ENCODE results near the gene IRF7.

IRF7 gene

DNA sequence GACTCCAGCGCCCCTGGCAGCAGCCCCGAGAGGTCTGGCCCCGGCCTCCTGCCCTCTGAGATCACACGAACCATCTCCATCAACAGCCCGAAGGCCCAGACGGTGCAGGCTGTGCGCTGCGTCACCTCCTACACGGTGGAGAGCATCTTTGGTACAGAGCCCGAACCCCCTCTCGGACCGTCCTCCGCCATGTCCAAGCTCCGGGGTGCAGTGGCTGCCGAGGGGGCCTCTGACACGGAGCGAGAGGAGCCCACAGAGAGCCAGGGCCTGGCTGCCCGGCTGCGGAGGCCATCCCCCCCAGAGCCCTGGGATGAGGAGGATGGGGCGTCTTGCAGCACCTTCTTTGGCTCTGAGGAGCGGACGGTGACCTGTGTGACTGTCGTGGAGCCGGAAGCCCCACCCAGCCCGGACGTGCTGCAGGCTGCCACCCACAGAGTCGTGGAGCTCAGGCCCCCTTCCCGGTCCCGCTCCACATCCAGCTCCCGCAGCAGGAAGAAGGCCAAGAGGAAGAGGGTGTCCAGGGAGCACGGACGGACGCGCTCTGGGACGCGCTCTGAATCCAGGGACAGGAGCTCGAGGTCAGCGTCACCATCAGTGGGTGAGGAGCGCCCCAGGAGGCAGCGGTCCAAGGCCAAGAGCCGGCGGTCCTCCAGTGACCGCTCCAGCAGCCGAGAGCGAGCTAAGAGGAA is 7.6 kb downstream of the IRF7 start:
- DNase-seq (ENCODE audit: low read depth in 2 of 2) = no peak

DNA sequence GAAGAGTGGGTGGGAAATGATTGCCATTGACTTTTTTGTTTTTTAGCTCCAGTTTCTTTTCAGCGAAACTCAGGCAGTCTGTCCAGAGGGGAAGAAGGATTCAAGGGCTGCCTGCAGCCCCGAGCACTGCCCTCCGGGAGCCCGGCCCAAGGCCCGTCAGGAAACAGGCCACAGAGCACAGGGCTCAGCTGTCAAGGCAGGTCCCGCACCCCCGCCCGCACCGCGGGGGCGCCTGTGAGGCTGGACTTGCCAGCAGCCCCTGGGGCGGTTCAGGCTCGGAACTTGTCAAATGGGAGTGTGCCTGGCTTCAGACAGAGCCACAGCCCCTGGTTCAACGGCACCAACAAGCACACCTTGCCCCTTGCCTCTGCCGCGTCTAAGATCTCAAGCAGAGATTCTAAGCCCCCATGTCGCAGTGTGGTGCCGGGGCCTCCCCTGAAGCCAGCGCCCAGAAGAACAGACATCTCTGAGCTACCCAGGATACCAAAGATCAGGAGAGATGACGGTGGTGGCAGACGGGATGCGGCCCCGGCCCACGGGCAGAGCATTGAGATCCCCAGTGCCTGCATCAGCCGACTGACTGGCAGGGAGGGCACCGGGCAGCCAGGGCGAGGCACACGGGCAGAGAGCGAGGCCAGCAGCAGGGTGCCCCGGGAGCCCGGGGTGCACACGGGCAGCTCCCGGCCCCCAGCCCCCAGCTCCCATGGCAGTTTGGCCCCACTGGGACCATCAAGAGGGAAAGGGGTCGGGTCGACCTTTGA is 8.6 kb downstream of the IRF7 start:
- DNase-seq (ENCODE audit: low read depth in 2 of 2) = no peak

DNA sequence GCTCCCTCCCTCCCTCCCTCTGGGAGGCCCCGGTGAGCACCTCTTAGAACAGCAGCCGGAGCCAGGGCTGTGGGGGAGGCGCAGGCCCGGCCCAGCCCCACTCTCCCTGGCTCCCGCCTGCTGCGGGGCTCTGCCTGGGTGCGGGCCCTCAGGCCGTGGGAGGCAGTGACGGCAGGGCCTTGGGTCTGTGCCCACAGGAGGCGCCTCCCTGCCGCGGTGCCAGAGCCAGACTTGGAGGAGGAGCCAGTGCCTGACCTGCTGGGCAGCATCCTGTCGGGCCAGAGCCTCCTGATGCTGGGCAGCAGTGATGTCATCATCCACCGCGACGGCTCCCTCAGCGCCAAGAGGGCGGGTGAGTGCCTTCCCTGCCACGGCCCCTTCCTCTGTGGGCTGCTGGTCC is 9.5 kb downstream of the IRF7 start:
- no peak for DNase-seq (ENCODE audit: low read depth in 2 of 2)

DNA sequence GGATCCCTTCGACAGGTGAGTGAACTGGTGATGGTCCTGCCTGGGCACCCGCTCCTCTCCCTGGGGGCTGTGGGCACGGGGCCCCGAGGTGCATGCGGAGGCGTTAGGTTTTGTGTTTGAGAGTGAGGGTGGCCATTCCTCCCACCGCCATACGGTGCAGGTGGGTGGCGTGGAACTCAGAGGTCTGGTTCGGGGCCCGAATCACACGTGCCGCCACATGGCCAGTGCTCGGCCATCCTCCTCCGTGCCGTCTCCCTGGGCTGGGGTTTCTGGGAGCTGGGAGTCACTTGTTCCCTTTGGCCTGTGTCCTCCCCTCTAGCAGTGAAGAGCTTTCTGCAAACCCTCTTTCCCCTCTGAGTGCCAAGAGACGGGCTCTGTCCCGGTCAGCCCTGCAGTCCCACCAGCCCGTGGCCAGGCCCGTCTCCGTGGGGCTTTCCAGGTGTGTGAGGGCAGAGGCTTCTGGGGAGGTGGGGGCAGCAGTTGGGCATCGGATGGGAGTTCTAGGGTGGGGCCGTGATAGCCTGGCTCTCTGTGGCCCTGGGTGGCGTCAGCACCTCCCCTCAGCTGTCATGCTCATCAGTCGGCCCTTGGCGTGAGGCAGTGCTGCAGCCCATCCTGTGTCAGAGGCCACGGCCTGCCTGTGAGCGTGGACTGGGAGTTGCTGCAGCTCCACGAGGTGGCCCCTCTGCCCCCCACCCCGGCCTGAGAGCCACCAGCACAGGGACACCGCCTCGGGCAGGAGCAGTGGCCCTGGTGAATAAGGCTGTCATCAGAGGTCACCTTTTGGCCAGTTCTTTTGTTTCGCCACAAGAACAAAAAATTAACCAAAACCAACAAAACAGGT is 10.2 kb downstream of the IRF7 start:
- DNase-seq (ENCODE audit: low read depth in 2 of 2) = no peak

DNA sequence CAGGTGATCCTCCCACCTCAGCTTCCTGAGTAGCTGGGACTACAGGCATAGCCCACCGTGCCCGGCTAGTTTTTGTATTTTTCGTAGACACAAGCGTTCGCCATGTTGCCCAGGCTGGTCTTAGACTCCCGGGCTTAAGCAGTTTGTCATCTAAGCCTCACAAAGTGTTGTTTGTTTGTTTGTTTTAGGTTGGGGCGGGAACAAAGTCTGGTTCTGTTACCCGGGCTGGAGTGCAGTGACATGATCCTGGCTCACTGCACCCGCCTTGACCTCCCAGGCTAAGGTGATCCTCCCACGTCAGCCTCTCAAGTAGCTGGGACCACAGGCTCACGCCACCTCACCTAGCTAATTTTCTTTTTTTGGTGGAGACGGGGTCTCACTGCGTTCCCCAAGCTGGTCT is 12.6 kb downstream of the IRF7 start:
- DNase-seq (ENCODE audit: low read depth in 2 of 2) = no peak

DNA sequence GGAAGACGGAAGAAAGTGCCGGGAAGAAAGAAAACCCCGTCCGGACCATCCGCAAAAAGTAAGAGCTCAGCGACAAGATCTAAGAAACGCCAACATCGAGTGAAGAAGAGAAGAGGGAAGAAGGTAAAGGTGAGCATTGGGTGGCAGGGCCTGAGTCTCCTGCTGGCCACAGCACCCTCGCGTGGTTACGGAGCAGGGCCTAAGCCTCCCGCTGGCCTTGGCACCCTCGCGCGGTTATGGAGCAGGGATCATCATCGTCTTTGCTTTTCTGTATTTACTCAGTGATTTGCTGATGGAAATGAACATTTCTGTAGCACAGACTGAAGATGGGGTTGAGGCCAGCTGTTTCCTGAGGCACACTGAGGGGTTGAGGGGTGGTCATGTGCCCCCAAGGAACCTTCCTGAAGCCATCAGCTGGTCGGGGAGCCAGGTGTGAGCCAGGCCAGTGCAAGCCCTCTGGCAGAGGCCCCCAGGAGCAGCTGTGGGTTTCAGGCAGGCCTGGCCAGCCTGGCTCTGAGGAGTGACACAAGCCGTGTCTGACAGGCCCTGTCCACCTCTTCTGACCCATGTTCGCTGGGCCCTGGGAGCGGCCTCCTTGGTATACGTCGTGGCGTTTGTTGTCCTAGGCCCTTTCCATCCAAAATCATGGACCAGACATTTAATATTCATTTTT is 14.0 kb downstream of the IRF7 start:
- DNase-seq (ENCODE audit: low read depth in 2 of 2) = no peak

DNA sequence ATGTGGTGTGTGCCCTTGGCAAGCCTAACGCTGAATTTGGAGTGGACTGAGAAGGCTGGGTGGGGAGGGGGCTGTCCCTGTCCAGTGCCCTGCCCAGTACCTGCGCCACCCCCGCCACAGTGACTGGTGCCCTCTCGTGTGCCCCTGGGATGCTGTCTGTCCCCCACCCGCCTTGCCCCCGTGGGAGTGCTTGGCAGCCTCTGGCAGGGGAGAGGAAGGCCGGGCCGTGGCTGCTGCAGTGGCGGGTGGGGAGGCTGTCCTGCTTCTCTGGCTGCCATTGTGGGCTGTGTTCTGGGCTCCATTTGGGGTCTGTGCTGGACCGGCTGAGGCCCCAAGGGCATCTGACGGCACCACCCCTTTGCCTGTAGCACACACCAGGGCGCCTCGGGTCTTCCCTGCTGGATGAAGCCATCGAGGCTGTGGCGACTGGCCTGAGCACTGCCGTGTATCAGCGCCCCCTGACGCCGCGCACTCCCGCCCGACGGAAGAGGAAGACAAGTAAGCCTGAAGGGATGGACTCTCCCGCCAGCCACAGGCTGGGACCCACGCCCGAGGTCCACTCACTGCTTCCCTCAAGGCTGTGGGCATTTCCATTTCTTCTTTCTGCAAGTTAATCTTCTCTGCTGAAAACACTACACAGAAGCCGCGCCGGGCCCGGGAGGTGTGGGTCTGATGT is 17.6 kb downstream of the IRF7 start:
- no peak for DNase-seq (ENCODE audit: low read depth in 2 of 2)

DNA sequence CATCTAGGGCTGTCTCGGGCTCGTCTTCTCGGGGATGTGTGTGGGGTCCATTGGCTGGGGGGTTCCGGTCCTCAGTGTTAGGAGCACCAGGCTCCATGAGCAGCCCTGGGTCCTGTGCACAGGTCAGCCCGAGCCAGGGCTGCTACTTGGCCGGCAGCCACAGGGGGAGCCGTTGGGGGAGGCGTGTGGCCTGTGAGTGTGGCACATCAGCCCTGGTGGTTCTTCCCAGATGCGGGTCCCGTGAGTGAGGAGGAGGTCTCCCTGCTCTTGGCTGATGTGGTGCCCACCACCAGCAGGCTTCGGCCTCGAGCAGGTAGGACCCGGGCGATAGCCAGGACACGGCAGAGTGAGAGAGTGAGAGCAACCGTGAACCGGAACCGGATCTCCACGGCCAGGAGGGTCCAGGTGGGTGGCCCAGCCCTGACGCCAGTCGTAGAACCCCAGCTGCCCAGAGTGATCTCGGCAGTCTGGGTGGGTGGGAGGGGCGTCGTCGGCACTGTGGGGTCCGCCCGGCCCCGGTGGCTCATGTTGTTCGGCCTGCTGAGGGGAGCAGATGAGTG is 18.5 kb downstream of the IRF7 start:
- no peak for DNase-seq (ENCODE audit: low read depth in 2 of 2)

DNA sequence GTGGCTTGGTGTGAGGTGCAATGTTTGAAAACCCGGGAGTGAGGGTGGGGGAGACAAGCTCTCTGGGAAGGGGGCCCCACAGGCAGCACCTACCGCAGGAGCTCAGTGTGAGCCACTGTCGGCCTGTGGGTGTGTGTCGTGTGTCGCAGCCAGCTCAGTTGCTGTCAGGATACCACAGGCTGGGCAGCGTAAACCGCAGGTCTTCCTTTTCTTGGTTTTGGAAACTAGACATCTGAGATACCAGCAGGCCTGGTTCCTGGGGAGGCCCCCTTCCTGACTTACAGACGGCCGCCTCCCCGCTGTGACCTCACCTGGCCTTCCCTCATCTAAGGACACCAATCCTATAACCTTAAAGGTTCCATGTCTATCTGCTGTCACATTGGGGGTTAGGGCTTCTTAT is 19.4 kb downstream of the IRF7 start:
- no peak for DNase-seq (ENCODE audit: low read depth in 2 of 2)

DNA sequence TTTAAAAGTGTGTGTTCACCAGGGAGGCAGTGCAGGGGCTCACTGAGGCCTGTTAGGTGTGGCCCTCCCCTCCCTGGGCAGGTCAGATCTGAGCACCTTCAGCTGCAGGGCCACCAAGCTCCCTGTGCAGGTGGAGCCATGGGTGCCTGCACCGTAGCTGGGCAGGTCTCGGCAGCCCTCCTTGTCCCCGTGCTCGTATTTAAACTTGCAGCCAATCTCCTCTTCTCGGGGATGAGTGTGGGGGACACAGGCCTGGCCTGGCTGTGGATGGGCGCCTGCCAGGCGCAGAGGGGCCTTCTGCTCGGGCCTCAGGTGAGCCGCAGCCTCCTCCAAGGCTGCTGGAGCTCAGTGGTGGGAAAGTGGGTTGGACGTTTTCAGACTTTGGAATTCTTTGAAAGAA is 20.4 kb downstream of the IRF7 start:
- DNase-seq (ENCODE audit: low read depth in 2 of 2) = no peak

DNA sequence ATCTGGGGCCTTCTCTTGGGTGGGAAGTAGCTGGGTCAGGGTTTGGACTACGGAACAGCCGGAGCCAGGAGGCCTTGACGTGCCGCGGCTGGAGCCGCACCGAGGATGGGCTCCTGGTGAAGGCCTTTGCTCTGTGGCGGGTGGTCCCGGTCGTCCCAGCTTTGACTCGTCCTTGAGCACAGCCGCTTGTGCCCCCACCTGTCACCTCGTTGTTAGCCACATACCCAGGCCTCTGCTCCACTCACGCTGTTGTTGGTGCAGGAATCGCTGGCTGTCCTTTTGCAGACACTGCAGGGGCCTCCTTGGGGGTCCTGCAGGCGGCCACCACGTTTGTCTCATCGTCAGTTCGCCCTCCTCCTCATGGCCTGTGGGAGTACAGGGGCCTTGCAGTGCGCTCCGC is 22.4 kb downstream of the IRF7 start:
- DNase-seq (ENCODE audit: low read depth in 2 of 2) = no peak

DNA sequence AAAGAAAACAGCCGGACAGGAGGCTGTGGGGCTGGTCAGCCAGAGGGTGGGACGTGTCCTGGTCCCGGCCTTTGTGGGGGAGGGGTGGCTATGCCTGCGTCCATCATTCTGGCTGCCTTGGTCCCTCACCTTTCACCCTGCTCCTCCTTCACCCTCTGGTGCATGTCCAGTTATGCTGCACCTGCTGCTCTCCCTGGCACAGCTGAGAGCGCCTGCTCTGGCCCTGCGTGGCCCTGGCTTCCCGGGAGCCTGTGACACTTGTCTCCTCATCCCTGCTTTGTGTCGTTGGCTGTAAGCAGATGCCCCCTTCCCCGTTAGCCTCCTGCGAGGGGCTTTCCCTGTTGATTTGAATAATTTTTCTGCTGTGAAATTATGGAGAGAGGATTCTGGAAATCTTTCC is 22.8 kb downstream of the IRF7 start:
- no peak for DNase-seq (ENCODE audit: low read depth in 2 of 2)

DNA sequence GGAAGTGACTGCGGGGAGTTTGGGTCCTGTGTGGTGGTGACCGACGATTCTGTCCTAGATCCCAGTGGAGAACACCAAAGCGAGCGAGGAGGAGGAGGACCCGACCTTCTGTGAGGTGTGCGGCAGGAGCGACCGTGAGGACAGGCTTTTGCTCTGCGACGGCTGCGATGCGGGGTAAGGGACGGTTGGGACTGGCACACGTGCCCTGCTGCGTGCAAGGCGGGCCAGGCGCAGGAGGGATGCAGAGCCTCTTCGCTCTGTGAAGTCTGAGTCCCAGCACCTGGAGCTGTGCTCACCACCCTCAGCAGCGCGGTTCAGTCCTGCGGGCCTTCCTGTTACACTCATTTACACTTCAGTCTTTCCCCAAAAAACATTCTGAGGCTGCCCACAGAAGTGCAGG is 23.2 kb downstream of the IRF7 start:
- no peak for DNase-seq (ENCODE audit: low read depth in 2 of 2)

DNA sequence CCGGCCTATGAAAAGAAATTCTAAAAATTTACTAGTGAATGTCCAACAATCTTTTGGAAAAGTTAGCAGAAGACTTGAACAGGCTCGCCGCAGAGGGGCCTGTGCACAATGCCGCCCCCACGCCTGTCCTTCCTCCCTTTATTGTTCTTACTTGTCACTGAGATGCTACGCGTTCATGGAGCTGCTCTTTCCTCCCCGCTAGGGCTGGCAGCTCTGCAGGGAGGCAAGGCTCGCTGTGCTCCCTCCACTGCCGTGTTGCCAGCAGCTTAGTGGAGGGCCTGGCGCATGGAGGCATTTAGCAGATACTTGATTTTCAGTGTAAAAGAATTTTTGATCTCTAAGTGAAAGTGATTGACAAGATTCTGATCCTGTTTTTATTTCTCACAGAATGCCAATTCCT is 24.8 kb downstream of the IRF7 start:
- no peak for DNase-seq (ENCODE audit: low read depth in 2 of 2)

DNA sequence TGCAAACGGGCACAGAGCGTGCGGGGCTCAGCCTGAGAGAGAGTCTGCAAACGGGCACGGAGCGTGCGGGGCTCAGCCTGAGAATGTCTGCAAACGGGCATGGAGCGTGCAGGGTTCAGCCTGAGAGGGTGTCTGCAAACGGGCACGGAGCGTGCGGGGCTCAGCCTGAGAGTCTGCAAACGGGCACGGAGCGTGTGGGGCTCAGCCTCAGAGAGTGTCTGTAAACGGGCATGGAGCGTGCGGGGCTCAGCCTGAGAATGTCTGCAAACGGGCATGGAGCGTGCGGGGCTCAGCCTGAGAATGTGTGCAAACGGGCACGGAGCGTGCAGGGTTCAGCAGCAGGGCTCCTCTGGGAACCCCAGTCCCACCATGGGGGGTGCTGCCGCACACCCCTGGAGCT is 26.0 kb downstream of the IRF7 start:
- DNase-seq (ENCODE audit: low read depth in 2 of 2) = no peak

DNA sequence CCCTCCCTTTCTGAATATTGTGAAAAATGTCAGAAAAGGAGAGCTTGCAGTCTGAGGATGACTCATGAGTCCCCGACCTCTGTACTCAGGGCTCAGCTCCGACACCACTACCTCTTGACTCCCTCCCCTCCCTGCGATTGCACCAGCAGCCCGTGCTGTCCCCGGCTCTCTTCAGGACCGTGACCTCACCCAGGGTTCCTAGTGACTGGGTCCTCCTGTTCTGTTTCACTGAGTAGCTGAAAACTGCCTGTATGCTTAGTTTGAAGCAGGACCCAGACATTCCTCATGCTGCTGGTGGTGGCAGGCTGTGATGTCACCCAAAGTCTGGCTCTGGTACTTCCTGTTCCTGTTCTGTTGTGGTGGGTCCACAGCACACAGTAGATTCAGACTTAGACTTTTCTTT is 27.8 kb downstream of the IRF7 start:
- DNase-seq (ENCODE audit: low read depth in 2 of 2) = peak; percentile 31 to 39

DNA sequence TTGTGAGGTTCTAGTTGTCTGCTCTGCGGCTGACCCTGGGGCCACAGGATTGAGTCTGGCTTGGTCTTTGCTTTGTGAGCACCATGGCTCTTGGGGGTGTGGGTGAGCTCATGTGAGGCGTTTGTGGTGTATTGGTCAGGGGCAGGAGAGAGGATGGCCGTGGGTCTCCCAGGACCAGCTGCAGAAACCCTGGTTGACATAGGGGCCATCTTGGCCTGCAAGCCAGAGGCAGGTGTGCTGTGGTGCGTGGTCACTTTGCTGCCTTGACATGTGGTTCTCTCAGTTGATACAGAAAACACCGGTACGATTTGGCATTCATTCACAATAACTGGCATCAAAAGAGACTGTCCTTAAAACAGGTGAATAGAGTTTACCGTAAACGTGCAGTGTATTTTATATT is 28.2 kb downstream of the IRF7 start:
- no peak for DNase-seq (ENCODE audit: low read depth in 2 of 2)

DNA sequence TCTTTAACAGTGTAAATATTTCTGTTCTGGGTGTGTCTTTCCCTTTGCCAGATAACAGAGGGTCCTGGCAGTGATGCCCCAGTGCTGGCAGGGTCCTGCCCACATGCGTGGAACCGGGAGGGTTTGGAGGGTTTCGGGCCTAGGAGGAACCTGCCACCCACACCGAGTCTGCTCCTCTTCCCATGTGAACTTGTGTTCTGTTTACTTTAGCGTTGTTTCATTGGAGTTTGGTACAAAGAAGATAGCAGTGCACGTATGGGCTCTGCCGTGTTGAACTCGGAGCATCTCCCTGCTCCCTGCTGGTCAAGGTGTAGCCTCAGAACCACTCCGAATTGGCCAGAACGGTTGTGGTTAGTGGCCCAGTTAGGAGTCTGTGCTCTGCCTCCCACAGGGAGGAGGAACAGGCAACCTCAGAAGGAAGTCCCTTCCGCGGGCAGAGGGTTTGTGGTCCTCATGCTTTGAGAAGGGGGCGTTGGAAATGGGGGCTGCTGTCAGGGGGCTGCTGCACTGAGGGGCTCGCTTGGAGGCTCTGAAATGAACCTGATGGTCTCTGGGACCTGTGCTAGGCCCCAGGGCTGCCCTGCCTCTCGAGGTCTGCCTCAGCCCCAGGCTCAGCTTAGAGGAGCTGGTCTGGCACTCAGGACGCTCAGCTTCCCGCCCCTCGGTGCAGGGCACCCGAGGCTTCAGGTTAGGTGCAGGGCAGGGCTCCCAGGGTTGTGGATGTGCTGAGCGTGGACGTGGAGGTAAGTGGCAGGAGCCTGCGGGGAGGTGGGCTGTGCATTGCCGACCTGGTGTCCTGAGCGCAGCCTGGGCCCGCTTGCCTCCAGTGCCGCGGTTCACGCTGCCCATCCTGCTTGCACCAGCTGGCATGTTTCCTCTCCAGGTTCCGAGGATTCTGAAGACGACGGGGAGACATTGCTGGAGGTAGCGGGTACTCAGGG is 29.1 kb downstream of the IRF7 start:
- no peak for DNase-seq (ENCODE audit: low read depth in 2 of 2)

DNA sequence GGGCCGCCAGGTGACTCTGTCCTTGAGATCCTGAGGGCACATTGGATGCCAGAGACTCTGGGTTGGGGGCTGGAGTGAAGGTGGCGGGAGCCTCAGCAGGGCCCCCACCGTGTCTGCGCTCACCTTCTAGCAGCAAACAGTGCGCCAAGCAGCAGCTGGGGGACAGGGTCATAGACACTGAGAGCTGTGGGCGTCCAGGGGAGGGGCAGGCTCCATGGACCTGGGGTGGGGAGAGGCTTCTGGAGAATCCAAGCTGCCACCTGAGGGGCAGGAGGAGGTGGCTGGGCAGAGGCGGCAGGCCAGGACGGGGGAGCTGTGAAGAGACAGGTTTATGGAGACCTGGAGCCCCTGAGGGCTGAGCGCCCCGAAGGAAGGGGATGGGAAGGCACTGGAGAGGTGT is 31.5 kb downstream of the IRF7 start:
- DNase-seq (ENCODE audit: low read depth in 2 of 2) = no peak

DNA sequence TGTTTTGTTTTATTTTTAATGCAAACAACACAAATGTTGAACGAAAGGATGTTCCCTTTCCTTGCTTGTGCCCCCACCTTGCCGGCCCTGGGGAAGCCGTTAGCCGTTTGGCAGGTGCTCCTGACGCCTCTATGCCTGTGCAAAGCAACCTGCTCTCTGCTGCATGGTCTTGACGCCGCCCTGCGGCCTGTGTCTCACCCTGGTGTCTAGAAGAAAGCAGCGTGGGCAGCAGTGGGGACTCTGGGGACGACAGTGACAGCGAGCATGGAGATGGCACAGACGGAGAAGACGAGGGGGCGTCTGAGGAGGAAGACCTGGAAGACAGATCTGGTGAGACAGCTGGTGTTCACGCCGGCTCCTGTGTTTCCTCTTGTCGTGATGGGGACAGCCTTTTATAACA is 34.0 kb downstream of the IRF7 start:
- no peak for DNase-seq (ENCODE audit: low read depth in 2 of 2)

Measured in stimulated activated CD4-positive, alpha-beta T cell treated with anti-CD3 and anti-CD28 coated beads, Interleukin-12 subunit alpha, Interleukin-12 subunit beta, amount 100 ng/mL, for 24 hours (primary cell).